HepG2 (cell line): ENCODE measurements around the gene SUDS3. TPM values are rescaled to one million over a fixed set of nuclear protein-coding genes. Genes with fewer than 3 reads are reported as not detected.
A peak's percentile ranks its signal among the peaks of the same experiment; 100 is the strongest.

Experiments used
- ARID3A ChIP-seq: IDR thresholded peaks from 2 replicates; pipeline ENCODE4 v1.6.1; 2012; ENCODE audit warnings: low read depth, low read length, improper control_type of control experiment
- BRD4 ChIP-seq: sonication (generic); formaldehyde crosslinking; IDR thresholded peaks from 2 replicates; pipeline ENCODE4 v1.4.0; 2020; ENCODE audit warnings: missing genetic modification reagents
- CCDC6 ChIP-seq: sonication (generic); formaldehyde crosslinking; IDR thresholded peaks from 2 replicates; pipeline ENCODE4 v1.8.1; 2022; ENCODE audit warnings: mild to moderate bottlenecking, missing genetic modification reagents, moderate library complexity
- DBP ChIP-seq: sonication (generic); formaldehyde crosslinking; IDR thresholded peaks from 2 replicates; pipeline ENCODE4 v1.4.0; 2020; ENCODE audit warnings: missing genetic modification reagents; ENCODE audit errors: not compliant biosample characterization
- DNMT3B ChIP-seq: conservative IDR thresholded peaks from 2 replicates; pipeline ENCODE4 v1.6.1; 2016; ENCODE audit warnings: missing biosample characterization, control low read depth
- GPBP1L1 ChIP-seq: sonication (generic); formaldehyde crosslinking; IDR thresholded peaks from 2 replicates; pipeline ENCODE4 v1.5.0; 2020; ENCODE audit warnings: mild to moderate bottlenecking, missing genetic modification reagents
- HNF4A ChIP-seq: sonication (generic); formaldehyde crosslinking; IDR thresholded peaks from 2 replicates; pipeline ENCODE4 v1.4.0; 2020; ENCODE audit warnings: missing genetic modification reagents
- JARID2 ChIP-seq: sonication (generic); formaldehyde crosslinking; IDR thresholded peaks from 2 replicates; pipeline ENCODE4 v1.8.1; 2023; ENCODE audit warnings: missing genetic modification reagents, inconsistent platforms; ENCODE audit not compliant: insufficient replicate concordance
- NFKBIZ ChIP-seq: IDR thresholded peaks from 2 replicates; pipeline ENCODE4 v1.6.1; 2018; ENCODE audit warnings: missing genetic modification reagents, missing compliant biosample characterization
- PCBP2 ChIP-seq: fragments of 200-400 bp; formaldehyde crosslinking; optimal IDR thresholded peaks from 2 replicates; pipeline ENCODE3; 2018; ENCODE audit warnings: low read length, low read depth; ENCODE audit not compliant: poor library complexity, severe bottlenecking
- PLRG1 ChIP-seq: fragments of 450-650 bp; conservative IDR thresholded peaks from 2 replicates; pipeline ENCODE4 v1.6.1; 2016
- PRMT3 ChIP-seq: sonication (generic); formaldehyde crosslinking; IDR thresholded peaks from 2 replicates; pipeline ENCODE4 v1.8.1; 2022; ENCODE audit warnings: low read depth, mild to moderate bottlenecking, moderate library complexity, missing genetic modification reagents, borderline replicate concordance
- SP140L ChIP-seq: sonication (generic); formaldehyde crosslinking; IDR thresholded peaks from 2 replicates; pipeline ENCODE4 v1.4.0; 2020; ENCODE audit warnings: missing genetic modification reagents, borderline replicate concordance
- ZBTB7A ChIP-seq: sonication (generic); formaldehyde crosslinking; IDR thresholded peaks from 2 replicates; pipeline ENCODE4 v1.8.0; 2022; ENCODE audit warnings: mild to moderate bottlenecking, missing genetic modification reagents
- ZNF274 ChIP-seq: sonication (generic); formaldehyde crosslinking; IDR thresholded peaks from 2 replicates; pipeline ENCODE4 v1.5.1; 2020; ENCODE audit warnings: mild to moderate bottlenecking, missing genetic modification reagents
- ZNF280B ChIP-seq: sonication (generic); formaldehyde crosslinking; IDR thresholded peaks from 2 replicates; pipeline ENCODE4 v1.5.0; 2020; ENCODE audit warnings: missing genetic modification reagents, mild to moderate bottlenecking, borderline replicate concordance
- ZNF382 ChIP-seq: sonication (generic); formaldehyde crosslinking; IDR thresholded peaks from 2 replicates; pipeline ENCODE4 v1.5.0; 2020; ENCODE audit warnings: missing genetic modification reagents, mild to moderate bottlenecking, borderline replicate concordance
- ZNF513 ChIP-seq: sonication (generic); formaldehyde crosslinking; conservative IDR thresholded peaks from 2 replicates; pipeline ENCODE4 v1.5.0; 2020; ENCODE audit warnings: missing genetic modification reagents
- ZNF780A ChIP-seq: sonication (generic); formaldehyde crosslinking; IDR thresholded peaks from 2 replicates; pipeline ENCODE4 v1.8.0; 2022; ENCODE audit warnings: mild to moderate bottlenecking, missing genetic modification reagents, moderate library complexity
- ZNF792 ChIP-seq: IDR thresholded peaks from 2 replicates; pipeline ENCODE4 v1.6.1; 2016
- polyA plus RNA-seq, 8 experiments: library from polyadenylated mRNA; depleted of rRNA in 3 of 8; stranded (reverse) in 7 of 8; unstranded in 1 of 8; fragments of >200 nt; fragmentation: Illumina TruSeq in 4 of 8; extraction: Trizol in 4 of 8; gene quantifications; 2 replicates each; pipeline versions ENCODE4 v1.2.1 to v1.2.3, GENCODE V29; 2011 to 2016; ENCODE audit warnings: low read depth in 4 of 8, missing spikeins in 1 of 8, mixed read lengths in 1 of 8; ENCODE audit not compliant: insufficient read depth in 1 of 8
- total RNA-seq, 5 experiments: library from RNA; depleted of rRNA; stranded (reverse); fragments of >200 nt; fragmentation: Illumina TruSeq; extraction: Trizol; gene quantifications; 2 replicates each; pipeline ENCODE4 v1.2.3, GENCODE V29; 2016; ENCODE audit warnings: low read depth in 1 of 5

Gene SUDS3
- total and polyA plus RNA-seq, 2 of the 13 experiments (the other 11 are each of a cell fraction or from before 2014, with no cell fraction given): 20.2 to 33.1 TPM

GRCh38 chr12:118376089-118377020, at the start of gene SUDS3 (continued):
- TF ChIP-seq PCBP2 (no peak), ZNF780A (no peak), HNF4A (no peak), ZNF513 (CRISPR knock-in tag) (0 out of 2 replicates have a peak, but pooled peaks have one; percentile 32), DNMT3B (CRISPR knock-in tag) (no peak), ZNF792 (CRISPR knock-in tag) (no peak), JARID2 (CRISPR knock-in tag) (peak; percentile 78), NFKBIZ (0 out of 2 replicates have a peak, but pooled peaks have one; percentile 37), ZNF382 (CRISPR knock-in tag) (no peak), GPBP1L1 (no peak), CCDC6 (peak; percentile 72; the same call in 1 of the 2 replicates), SP140L (no peak), ZNF274 (peak; percentile 88), DBP (CRISPR knock-in tag) (no peak), BRD4 (CRISPR knock-in tag) (peak; percentile 50; the same call in 1 of the 2 replicates), PRMT3 (CRISPR knock-in tag) (no peak), PLRG1 (no peak), ARID3A (peak; percentile 70), ZNF280B (peak; percentile 66; the same call in 1 of the 2 replicates), ZBTB7A (CRISPR knock-in tag) (peak; percentile 72; the same call in 1 of the 2 replicates)
